Measurements from ENCODE around the gene UBALD2. TPM values are rescaled to one million over a fixed set of nuclear protein-coding genes. Genes with fewer than 3 reads are reported as not detected.

UBALD2 gene
- polyA plus RNA-seq, 1 of the 3 experiments (the other 2 are of a cell fraction): 27.0 TPM

GRCh38 chr17:76238847-76239537 lies 26.2 kb upstream of the UBALD2 start:
- H3K79me2 ChIP-seq (ENCODE audit: insufficient read depth): no peaks in the 10 kb centered on the region
- TF ChIP-seq YY1 (IDR thresholded peaks at IDR 0.05; ENCODE audit: low read depth): no peak
- no peak for TF ChIP-seq NRF1 (IDR thresholded peaks at IDR 0.05; ENCODE audit: low read depth, low read length)
- no peak for TF ChIP-seq EP300 (IDR thresholded peaks at IDR 0.05; ENCODE audit: borderline replicate concordance in 1 of 2, low read depth in 1 of 2, low read length in 1 of 2)
- TF ChIP-seq RXRA (IDR thresholded peaks at IDR 0.05; ENCODE audit: borderline replicate concordance, low read depth): no peak
- TF ChIP-seq SIN3A (IDR thresholded peaks at IDR 0.05; ENCODE audit: borderline replicate concordance, low read depth, low read length): no peak
- no peak for TF ChIP-seq FOXJ3 (CRISPR knock-in tag; IDR thresholded peaks at IDR 0.05)
- no peak for TF ChIP-seq NFIC (IDR thresholded peaks at IDR 0.05; ENCODE audit: borderline replicate concordance)
- TF ChIP-seq MEF2A (IDR thresholded peaks at IDR 0.05; ENCODE audit: borderline replicate concordance, low read depth): no peak
- TF ChIP-seq MXI1 (IDR thresholded peaks at IDR 0.05; ENCODE audit: low read depth, low read length): no peak
- TF ChIP-seq, protein P1, sequence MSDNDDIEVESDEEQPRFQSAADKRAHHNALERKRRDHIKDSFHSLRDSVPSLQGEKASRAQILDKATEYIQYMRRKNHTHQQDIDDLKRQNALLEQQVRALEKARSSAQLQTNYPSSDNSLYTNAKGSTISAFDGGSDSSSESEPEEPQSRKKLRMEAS (IDR thresholded peaks at IDR 0.05; ENCODE audit: low read depth): no peak
- no peak for TF ChIP-seq TCF12 (IDR thresholded peaks at IDR 0.05)
- TF ChIP-seq, protein P2, sequence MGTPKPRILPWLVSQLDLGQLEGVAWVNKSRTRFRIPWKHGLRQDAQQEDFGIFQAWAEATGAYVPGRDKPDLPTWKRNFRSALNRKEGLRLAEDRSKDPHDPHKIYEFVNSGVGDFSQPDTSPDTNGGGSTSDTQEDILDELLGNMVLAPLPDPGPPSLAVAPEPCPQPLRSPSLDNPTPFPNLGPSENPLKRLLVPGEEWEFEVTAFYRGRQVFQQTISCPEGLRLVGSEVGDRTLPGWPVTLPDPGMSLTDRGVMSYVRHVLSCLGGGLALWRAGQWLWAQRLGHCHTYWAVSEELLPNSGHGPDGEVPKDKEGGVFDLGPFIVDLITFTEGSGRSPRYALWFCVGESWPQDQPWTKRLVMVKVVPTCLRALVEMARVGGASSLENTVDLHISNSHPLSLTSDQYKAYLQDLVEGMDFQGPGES (IDR thresholded peaks at IDR 0.05; ENCODE audit: low read depth, low read length): no peak
- TF ChIP-seq, protein P3, sequence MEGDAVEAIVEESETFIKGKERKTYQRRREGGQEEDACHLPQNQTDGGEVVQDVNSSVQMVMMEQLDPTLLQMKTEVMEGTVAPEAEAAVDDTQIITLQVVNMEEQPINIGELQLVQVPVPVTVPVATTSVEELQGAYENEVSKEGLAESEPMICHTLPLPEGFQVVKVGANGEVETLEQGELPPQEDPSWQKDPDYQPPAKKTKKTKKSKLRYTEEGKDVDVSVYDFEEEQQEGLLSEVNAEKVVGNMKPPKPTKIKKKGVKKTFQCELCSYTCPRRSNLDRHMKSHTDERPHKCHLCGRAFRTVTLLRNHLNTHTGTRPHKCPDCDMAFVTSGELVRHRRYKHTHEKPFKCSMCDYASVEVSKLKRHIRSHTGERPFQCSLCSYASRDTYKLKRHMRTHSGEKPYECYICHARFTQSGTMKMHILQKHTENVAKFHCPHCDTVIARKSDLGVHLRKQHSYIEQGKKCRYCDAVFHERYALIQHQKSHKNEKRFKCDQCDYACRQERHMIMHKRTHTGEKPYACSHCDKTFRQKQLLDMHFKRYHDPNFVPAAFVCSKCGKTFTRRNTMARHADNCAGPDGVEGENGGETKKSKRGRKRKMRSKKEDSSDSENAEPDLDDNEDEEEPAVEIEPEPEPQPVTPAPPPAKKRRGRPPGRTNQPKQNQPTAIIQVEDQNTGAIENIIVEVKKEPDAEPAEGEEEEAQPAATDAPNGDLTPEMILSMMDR (IDR thresholded peaks at IDR 0.05): no peak
- no peak for TF ChIP-seq TAF1 (IDR thresholded peaks at IDR 0.05; ENCODE audit: borderline replicate concordance, low read depth, low read length)
- no peak for TF ChIP-seq RAD21 (IDR thresholded peaks at IDR 0.05; ENCODE audit: low read length)
- H4K20me1 ChIP-seq (ENCODE audit: insufficient read depth): no peaks in the 10 kb centered on the region
- H3F3A ChIP-seq (replicated peaks; ENCODE audit: insufficient read depth): peaks cover 15% of the 10 kb centered on the region
- ChIA-PET CTCF (interaction anchor here (0.6 to 3.0 kb wide), 10 partner anchors 10 to 225 kb away, joined by 3 to 15 read pairs (median 3); no protein-coding TSS in a partner anchor), POLR2A (no interaction called here)
- 88% methylated on average over 11 of the region's 11 CpGs for WGBS (ENCODE audit: low lambda C conversion rate)
- no peak overlapping the region for H2AFZ ChIP-seq (ENCODE audit: low read depth)
- H3K9me3 ChIP-seq: no peaks in the 10 kb centered on the region
- H3K4me1 ChIP-seq (ENCODE audit: control insufficient read depth in 1 of 2, insufficient read depth in 2 of 2, low read depth in 1 of 2, low read length in 1 of 2): peaks cover 0 to 15% of the 10 kb centered on the region in 2 experiments; a peak in 1 of 4 replicates
- no peak overlapping the region for H3K27ac ChIP-seq (ENCODE audit: low read depth in 2 of 2, low read length in 1 of 2)
- H3K4me2 ChIP-seq: no peak overlapping the region; the same call in 1 of the 2 replicates
- no peak overlapping the region for H3K9ac ChIP-seq
- H3K9me2 ChIP-seq: no peaks in the 10 kb centered on the region
- H3K36me3 ChIP-seq (replicated peaks in 1 of 2; ENCODE audit: control insufficient read depth in 1 of 2, insufficient read depth in 2 of 2, low read length in 1 of 2): no peaks in the 10 kb centered on the region
- no peak for DNase-seq
- H3K4me3 ChIP-seq (ENCODE audit: low read depth in 2 of 2, low read length in 1 of 2): peak overlapping the region in 1 of 2 experiments; percentile 62; a peak in 1 of 4 replicates
- H3K27me3 ChIP-seq (ENCODE audit: insufficient read depth): no peaks in the 10 kb centered on the region
